HUES48 (cell line): ENCODE measurements around the gene ERC1.
"Not testable (repeated sequence)": the region's sequence is repeated elsewhere in the genome, so short reads cannot be mapped to it uniquely, and the experiment has no call there.

Experiments
- H3K27ac ChIP-seq: one replicate; pipeline ENCODE4 v1.7.0; 2013; ENCODE audit warnings: low read depth, low read length, inconsistent platforms
- H3K27me3 ChIP-seq: 2 replicates; pipeline ENCODE4 v1.6.1; 2013; ENCODE audit warnings: mild to moderate bottlenecking, low read length; ENCODE audit not compliant: control insufficient read depth, insufficient read depth
- H3K36me3 ChIP-seq: 2 replicates; pipeline ENCODE4 v1.6.1; 2013; ENCODE audit warnings: low read length; ENCODE audit not compliant: control insufficient read depth, insufficient read depth
- H3K4me1 ChIP-seq: 2 replicates; pipeline ENCODE4 v1.6.1; 2013; ENCODE audit warnings: mild to moderate bottlenecking, low read length; ENCODE audit not compliant: control insufficient read depth, insufficient read depth
- H3K4me3 ChIP-seq: 2 replicates; pipeline ENCODE4 v1.5.1; 2013; ENCODE audit warnings: mild to moderate bottlenecking, low read depth, low read length
- H3K9ac ChIP-seq: 2 replicates; pipeline ENCODE4 v1.6.1; 2013; ENCODE audit warnings: mild to moderate bottlenecking, low read depth, low read length, moderate library complexity
- H3K9me3 ChIP-seq: 2 replicates; pipeline ENCODE4 v1.6.1; 2013; ENCODE audit warnings: low read length; ENCODE audit not compliant: control insufficient read depth, insufficient read depth

Gene ERC1

DNA sequence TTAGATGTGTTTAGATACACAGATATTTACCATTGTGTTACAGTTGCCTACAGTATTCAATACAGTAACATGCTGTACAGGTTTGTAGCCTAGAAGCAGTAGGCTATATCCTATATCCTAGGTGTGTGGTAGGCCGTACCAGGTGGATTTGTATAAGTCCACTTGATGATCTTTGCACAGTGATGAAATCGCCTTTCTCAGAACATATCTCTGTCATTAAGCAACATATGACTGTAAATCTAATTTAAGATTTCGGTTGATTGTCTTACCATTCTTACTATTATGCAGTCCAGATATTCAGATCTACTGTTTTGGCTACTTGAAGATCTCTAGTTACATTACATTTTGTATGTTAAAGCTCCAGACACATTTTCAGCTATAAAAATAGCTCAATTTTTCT, 39.8 kb downstream of the ERC1 start:
- no peak overlapping the region for H3K4me3 ChIP-seq
- no peak overlapping the region for H3K9ac ChIP-seq
- H3K4me1 ChIP-seq, result no peaks in the 10 kb centered on the region
- no peaks in the 10 kb centered on the region for H3K9me3 ChIP-seq
- no peaks in the 10 kb centered on the region for H3K27me3 ChIP-seq
- H3K36me3 ChIP-seq, result peaks cover 44% of the 10 kb centered on the region
- H3K27ac ChIP-seq, result no peak overlapping the region

DNA sequence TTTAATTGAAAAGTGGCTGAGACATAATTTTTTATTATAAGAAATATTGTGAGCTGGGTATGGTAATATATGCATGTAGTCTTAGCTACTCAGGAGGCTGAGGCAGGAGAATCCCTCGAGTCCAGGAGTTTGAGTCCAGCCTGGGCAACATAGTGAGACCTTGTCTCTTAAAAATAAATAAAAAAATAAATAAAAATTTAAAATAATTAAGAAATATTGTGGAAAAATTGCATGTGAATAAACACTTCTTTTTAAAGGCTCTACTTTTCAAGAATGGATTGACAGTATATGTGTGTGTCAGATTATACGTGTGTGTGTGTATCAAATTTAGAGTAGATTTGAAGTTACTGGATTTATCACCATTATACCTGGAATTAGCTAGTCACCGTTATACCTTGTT, 43.2 kb downstream of the ERC1 start:
- Histone ChIP-seq H3K27me3 (no peaks in the 10 kb centered on the region), H3K4me1 (no peaks in the 10 kb centered on the region), H3K9me3 (no peaks in the 10 kb centered on the region), H3K4me3 (no peak overlapping the region), H3K36me3 (peaks cover 21% of the 10 kb centered on the region; the same call in 1 of the 2 replicates), H3K9ac (no peak overlapping the region), H3K27ac (no peak overlapping the region)

- Histone ChIP-seq H3K27ac (no peak overlapping the region), H3K4me3 (no peak overlapping the region), H3K9me3 (no peaks in the 10 kb centered on the region), H3K4me1 (no peaks in the 10 kb centered on the region), H3K36me3 (peaks cover 16% of the 10 kb centered on the region; the same call in 1 of the 2 replicates), H3K27me3 (no peaks in the 10 kb centered on the region), H3K9ac (no peak overlapping the region)
Measured at GRCh38 chr12:1034751-1035457, 43.9 kb downstream of the ERC1 start.

GRCh38 chr12:1041478-1041877, 50.5 kb downstream of the ERC1 start:
- no peak overlapping the region for H3K4me3 ChIP-seq
- no peaks in the 10 kb centered on the region for H3K9me3 ChIP-seq
- no peaks in the 10 kb centered on the region for H3K36me3 ChIP-seq
- H3K27me3 ChIP-seq, result no peaks in the 10 kb centered on the region
- H3K27ac ChIP-seq, result no peak overlapping the region
- H3K4me1 ChIP-seq, result peaks cover 12% of the 10 kb centered on the region
- H3K9ac ChIP-seq, result no peak overlapping the region

- no peaks in the 10 kb centered on the region for H3K36me3 ChIP-seq
- H3K27ac ChIP-seq, result no peak overlapping the region
- H3K27me3 ChIP-seq, result no peaks in the 10 kb centered on the region
- H3K9me3 ChIP-seq, result no peaks in the 10 kb centered on the region
- H3K4me3 ChIP-seq, result no peak overlapping the region
- H3K9ac ChIP-seq, result no peak overlapping the region
- peaks cover 36% of the 10 kb centered on the region for H3K4me1 ChIP-seq
Measured at GRCh38 chr12:1044199-1044598, 53.2 kb downstream of the ERC1 start.

- Histone ChIP-seq H3K9ac (no peak overlapping the region), H3K27me3 (no peaks in the 10 kb centered on the region), H3K36me3 (no peaks in the 10 kb centered on the region), H3K27ac (no peak overlapping the region), H3K9me3 (no peaks in the 10 kb centered on the region), H3K4me3 (no peak overlapping the region), H3K4me1 (peaks cover 39% of the 10 kb centered on the region)
Measured at GRCh38 chr12:1044696-1045095, 53.7 kb downstream of the ERC1 start.

DNA sequence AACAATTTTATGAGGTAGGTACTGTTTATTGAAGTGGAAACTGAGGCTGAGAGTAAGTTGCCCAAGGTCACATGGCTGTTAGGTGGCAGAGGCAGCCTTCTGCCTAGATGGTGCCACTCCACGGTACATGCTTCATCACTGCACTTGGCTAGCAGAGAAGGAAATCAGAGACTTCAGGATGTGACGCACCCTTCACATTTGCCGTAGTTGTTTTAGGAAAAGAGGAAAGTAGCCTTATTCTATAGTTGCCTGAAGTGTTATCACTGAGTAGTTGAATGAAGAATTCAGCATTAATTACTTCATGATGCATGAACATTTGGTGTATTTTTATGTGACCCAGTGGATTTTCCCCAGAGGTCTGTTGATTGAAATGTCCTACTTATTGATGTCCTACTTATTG, 55.7 kb downstream of the ERC1 start:
- H3K9me3 ChIP-seq, result no peaks in the 10 kb centered on the region
- no peak overlapping the region for H3K27ac ChIP-seq
- no peaks in the 10 kb centered on the region for H3K27me3 ChIP-seq
- no peak overlapping the region for H3K4me3 ChIP-seq
- H3K4me1 ChIP-seq, result peaks cover 45% of the 10 kb centered on the region
- H3K9ac ChIP-seq, result no peak overlapping the region
- H3K36me3 ChIP-seq, result no peaks in the 10 kb centered on the region

GRCh38 chr12:1047898-1048660, 57.1 kb downstream of the ERC1 start:
- Histone ChIP-seq H3K9ac (no peak overlapping the region), H3K4me3 (no peak overlapping the region; the same call in 1 of the 2 replicates), H3K27me3 (no peaks in the 10 kb centered on the region), H3K36me3 (no peaks in the 10 kb centered on the region), H3K9me3 (no peaks in the 10 kb centered on the region), H3K4me1 (peaks cover 56% of the 10 kb centered on the region), H3K27ac (peak overlapping the region; percentile 51)

DNA sequence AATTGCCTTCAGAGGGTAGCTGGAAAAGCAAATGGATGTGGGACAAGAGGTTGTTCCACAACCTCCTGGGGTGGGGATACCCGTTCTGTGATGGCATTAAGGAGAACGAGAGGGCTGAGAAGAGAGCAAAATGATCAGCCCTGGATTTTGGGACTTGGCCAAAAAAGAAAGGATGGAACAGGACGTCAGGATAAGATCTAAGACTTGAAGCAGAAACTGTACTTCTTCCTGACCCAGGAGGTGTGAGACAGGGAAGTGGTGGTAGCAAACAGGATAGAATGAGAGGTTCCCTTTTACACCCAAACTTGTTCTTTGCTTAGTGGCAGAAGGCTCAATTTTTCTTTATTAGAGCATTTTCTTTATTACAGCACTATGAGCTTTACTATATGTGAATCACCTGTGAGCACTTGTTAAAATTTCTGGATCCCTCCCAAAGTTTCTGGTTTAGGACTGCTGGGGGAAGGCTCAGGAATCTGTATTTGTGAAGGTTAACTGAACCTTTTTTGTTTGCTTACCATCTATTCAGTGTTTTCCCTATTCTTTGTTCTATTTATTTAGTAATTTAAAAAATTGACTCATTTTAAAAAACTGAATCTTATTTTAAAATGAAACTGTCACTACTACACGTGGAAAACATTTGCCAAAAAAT, 59.2 kb downstream of the ERC1 start:
- H3K9ac ChIP-seq, result no peak overlapping the region
- H3K27me3 ChIP-seq, result no peaks in the 10 kb centered on the region
- H3K27ac ChIP-seq, result no peak overlapping the region
- H3K36me3 ChIP-seq, result no peaks in the 10 kb centered on the region
- no peaks in the 10 kb centered on the region for H3K9me3 ChIP-seq
- H3K4me1 ChIP-seq, result peaks cover 65% of the 10 kb centered on the region
- H3K4me3 ChIP-seq, result no peak overlapping the region

DNA sequence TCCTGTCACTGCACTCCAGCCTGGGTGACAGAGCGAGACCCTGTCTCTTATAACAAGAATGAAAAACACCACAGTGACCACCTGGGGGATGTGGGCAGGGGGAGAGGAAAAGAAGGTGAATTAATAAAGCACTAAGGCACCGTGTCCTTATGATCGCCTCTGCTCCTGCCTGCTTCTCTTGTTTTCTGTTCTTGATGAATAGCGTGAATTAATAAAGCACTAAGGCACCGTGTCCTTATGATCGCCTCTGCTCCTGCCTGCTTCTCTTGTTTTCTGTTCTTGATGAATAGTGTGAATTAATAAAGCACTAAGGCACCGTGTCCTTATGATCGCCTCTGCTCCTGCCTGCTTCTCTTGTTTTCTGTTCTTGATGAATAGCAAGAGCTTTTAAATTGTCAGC, 60.6 kb downstream of the ERC1 start:
- not testable (repeated sequence) for H3K4me3 ChIP-seq, H3K9me3 ChIP-seq, H3K36me3 ChIP-seq, H3K9ac ChIP-seq, H3K27me3 ChIP-seq
- Histone ChIP-seq H3K27ac (peak overlapping the region; percentile 16), H3K4me1 (peaks cover 78% of the 10 kb centered on the region)

GRCh38 chr12:1053690-1054089, 62.7 kb downstream of the ERC1 start:
- H3K4me3 ChIP-seq, result peak overlapping the region; percentile 42
- peaks cover 66% of the 10 kb centered on the region for H3K4me1 ChIP-seq
- H3K27me3 ChIP-seq, result no peaks in the 10 kb centered on the region
- H3K36me3 ChIP-seq, result no peaks in the 10 kb centered on the region
- H3K27ac ChIP-seq, result peak overlapping the region; percentile 90
- H3K9me3 ChIP-seq, result no peaks in the 10 kb centered on the region
- no peak overlapping the region; the same call in 1 of the 2 replicates for H3K9ac ChIP-seq
